ENCODE data around the gene CHST12.
"Not testable (repeated sequence)": the region's sequence is repeated elsewhere in the genome, so short reads cannot be mapped to it uniquely, and the experiment has no call there.

CHST12 gene

DNA sequence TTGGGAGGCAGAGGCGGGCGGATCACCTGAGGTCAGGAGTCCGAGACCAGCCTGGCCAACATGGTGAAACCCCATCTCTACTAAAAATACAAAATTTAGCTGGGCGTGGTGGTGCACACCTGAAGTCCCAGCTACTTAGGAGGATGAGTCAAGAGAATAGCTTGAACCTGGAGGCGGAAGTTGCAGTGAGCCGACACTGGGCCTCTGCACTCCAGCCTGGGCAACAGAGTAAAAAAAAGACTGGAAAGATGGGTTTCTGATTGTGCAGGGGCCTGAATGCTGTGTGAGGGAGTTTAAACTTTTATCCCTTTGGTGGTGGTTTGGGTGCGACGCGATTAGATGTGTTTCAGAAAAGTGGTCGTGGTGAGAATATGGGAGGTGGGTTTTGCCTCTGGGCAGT lies 1.8 kb downstream of the CHST12 start:
- no peak for FAIRE-seq

DNA sequence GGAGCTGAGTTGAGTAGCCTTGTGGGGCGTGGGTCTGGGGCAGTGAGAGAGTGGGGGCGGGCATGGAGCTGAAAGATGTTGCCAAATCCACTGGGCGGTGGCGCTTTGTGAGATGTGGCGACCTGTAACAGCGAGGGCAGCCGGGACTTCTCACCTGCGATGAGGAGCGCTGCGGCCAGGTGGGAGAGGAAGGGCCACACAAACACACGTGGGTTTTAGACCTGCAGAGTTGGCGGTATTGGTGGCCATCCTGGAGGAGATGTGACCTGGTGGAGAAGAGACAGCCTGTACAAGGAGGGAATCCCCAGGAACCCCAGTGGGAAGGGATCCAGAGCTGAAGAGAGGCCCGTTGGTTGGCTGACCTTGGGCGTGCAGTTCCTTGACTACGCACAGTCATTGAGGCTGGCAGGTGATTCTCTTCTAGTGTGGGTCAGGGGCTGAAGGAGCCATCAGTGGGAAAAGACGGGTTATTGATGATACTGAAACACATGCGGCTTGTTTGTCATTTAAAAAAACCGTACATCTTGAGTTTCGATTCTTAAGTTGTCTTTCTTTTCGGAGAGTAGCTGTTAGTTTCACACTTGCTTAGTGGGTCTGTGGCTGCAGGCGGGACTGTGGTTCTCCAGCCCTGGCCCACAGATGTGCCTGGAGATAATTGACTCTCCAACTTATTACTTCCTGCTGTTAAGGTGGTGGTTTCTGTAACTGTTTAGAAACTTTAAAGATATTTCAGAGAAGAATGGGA lies 2.4 kb downstream of the CHST12 start:
- no peak for FAIRE-seq

DNA sequence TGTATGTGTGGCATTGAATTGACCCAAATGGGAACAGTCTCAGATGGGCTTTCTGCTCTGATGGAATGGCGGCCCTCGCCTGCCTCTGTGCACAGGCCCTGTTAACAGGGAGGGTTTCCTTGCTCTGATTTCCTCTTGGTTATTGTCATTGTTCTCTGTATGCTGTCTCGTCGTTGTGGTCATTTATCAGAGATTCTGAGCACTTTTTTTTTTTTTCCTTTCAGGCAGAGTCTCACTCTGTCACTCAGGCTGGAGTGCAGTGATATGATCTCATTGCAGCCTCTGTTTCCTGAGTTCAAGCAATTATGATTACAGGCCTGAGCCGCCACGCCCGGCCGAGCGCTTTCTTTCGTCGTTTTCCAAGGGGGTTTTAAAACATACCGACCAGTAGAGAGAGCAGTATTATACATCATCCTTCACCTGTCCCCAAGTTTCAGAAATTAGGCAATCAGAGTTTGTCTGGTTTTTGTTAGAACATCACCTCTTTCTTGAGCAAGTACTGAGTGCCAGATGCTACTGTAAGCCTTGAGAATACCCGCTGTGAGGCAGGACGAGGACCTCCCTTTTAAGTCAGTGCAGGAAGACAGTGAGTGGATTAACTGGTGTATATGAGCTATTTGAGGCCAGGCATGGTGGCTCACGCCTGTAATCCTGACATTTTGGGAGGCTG lies 6.5 kb downstream of the CHST12 start:
- FAIRE-seq = no peak

DNA sequence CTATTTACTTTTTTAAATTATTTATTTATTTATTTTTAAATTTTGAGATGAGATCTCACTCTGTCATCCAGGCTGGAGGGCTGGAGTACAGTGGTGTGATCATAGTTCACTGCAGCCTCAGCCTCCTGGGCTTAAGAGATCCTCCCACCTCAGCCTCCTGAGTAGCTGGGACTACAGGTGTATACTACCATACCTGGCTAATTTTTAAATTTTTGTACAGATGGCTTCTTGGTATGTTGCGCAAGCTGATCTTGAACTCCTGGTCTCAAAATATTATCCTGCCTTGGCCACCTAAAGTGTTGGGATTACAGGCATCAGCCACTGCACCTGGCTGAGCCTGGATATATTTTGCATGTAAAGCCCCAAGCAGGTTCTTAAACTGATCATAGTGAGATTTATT lies 7.6 kb downstream of the CHST12 start:
- FAIRE-seq = no peak

DNA sequence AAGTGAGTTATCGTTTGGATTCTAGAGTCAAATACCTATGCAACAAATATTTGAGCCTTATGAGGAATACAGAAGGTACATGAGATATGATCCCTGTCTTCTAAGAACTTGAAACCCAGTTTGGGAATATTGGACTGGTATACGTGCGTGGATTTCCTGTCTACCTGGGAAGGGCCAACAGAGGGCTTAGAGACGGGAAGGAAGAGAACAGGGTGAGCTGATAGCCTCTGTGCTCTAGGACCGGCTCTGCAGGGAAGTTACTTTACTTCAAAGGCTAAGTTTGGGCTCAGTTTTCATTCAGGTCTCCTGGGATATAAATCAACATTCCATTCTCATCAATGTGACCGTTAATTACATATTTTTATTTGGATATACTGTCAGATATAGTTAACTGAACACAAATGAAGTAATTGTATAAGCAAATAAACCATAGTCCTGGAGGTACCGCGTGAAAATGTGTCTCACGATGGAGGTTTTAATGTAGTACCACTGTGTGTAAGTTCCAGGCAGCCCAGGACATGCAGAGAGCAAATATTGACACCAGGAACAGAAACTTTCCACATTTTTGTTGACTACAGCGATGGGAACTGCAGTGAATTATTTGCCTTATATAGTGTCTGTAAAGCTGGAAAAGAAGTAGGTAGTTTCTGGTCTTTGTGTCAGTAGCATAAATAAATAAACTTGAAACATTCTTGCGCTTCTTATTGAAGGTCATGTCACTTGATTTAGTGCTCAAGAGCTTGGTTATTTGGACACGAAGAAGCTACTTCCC lies 8.6 kb downstream of the CHST12 start:
- FAIRE-seq = no peak

DNA sequence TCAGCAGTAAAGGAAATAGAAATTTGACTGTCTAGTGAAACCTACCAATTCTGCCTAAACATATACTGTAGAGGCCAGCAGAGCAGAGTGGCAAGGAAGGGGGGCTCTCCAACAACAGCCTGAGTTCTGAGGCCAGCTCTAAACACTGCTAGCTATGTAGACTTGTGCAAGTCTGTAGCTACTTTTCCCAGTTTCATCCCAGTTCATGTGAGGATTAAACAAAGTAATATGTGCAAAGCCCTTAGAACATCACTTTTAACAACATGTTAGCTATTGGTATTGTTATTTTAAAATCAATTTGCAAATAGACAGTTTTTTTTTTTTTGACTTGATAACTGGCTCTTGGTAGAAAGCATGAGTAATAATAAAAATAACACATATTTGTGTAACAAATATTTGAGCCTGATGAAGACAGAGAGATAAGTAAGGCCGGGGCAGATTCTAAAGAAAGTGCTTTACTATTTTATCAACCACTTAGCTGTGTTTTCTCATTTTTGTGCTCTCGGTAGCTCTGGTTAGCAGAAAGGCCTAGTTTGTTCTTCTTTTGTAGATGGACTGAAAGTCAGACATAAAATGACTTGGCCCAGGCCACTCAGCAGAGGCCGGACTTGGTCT lies 9.3 kb downstream of the CHST12 start:
- FAIRE-seq = no peak

DNA sequence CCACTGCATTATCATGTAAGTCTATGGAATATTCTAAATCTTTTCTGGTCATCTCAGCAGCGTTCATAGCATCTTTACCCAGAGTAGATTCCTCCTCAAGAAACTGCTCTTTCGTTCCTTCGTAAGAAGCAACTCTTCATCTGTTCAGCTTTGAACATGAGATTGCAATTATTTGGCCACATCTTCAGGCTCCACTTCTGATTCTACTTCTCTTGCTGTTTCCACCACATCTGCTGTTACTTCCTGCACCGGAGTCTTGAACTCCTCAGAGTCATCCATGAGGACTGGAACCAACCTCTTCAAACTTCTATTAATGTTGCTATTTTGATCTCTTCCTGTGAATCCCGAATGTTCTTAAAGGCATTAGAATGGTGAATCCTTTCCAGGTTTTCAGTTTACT lies 12.7 kb downstream of the CHST12 start:
- FAIRE-seq = no peak

DNA sequence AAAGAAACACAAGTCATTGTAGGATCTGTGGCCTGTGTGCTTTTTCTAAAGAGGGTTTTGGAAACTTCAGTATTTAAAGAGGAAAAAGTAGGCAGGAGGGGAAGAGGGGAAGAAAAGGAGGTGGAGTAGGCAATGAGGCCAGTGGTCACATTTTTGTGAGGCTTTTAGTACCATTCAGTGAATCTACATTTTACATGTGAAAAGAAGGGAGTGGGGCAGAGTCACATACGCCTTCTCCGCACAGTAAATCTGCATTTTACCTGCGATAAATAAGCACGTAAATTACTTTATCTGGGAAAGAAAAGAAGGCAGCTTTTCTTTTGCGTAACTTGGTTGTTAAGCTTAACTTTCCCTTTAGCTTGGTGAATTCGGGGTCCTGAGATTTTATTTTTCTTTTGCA lies 13.2 kb downstream of the CHST12 start:
- FAIRE-seq = no peak

DNA sequence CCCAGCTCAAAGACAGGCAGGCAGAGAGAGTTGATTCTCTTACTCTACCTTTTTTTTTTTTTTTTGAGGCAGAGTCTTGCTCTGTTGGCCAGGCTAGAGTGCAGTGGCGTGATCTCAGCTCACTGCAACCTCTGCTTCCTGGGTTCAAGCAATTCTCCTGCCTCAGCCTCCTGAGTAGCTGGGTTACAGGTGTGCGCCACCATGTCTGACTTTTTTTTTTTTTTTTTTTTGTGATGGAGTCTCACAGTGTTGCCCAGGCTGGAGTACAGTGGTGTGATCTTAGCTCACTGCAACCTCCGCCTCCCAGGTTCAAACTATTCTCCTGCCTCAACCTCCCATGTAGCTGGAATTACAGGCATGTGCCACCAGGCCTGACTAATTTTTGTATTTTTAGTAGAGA lies 13.8 kb downstream of the CHST12 start:
- FAIRE-seq = not testable (repeated sequence)

DNA sequence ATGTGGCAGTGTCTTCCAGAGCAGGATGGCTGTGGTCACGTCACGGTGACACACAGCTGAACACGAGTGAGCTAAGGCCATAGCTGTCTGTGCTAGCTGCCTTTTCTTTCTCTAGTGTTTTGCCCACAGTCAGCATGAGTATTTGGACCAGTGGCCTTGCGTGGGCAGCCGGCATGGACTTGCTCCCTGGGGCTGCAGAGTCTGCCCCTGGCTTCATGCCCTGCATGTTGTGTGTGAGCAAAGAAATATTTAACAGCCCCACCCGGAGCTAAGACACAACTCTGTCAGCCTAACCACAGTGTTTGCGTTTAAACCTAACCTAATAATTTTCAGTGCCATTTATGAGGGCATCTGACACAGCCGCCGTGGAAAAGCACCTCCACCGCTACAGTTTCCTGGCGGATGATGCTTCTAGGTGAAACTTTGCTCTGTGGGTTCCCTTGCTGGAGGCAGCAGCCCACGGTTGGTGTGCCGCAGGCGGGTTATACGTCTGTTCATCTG lies 14.6 kb downstream of the CHST12 start:
- no peak for FAIRE-seq

DNA sequence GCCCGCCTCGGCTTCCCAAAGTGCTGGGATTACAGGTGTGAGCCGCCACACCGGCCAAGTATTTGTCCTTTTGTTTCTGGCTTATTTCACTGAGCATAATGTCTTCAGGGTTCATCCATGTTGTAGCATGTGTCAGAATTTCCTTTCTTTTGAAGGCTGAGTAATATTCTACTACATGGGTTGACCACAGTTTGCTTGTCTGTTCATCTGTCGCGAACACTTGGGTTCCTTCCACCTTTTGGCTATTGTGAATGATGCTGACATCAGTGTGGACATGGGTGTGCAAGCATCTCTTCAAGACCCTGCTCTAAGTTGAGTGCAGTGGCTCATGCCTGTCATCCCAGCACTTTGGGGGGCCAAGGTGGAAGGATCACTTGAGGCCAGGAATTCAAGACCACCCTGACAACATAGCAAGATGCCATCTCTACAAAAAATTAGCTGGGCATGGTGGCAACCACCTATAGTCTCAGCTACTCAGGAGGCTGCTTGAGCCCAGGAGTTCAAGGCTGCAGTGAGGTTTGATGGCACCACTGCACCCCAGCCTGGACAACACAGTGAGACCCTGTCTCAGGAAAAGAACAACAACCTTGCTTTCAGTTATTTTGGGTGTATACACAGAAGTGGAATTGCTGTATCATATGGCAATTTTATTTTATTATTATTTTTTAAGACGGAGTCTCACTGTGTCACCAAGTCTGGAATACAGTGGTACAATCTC lies 17.0 kb downstream of the CHST12 start:
- FAIRE-seq = no peak

DNA sequence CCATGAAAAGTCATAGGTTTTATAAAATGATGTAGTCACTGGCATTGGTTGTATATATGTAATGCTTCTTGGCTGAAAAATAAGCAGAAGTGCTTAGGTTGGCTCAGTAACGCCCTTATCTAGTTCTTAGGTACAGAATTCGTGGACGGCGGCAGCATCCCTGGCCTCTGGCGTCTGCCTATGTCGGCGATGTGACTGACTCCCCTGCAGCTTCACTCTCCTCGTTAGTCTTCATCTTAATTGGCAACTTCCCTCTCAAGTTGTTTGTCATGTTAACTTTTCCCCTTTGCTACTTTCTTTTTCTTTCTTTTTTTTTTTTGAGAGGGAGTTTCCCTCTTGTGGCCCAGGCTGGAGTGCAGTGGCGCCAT lies 18.5 kb downstream of the CHST12 start:
- no peak for FAIRE-seq

DNA sequence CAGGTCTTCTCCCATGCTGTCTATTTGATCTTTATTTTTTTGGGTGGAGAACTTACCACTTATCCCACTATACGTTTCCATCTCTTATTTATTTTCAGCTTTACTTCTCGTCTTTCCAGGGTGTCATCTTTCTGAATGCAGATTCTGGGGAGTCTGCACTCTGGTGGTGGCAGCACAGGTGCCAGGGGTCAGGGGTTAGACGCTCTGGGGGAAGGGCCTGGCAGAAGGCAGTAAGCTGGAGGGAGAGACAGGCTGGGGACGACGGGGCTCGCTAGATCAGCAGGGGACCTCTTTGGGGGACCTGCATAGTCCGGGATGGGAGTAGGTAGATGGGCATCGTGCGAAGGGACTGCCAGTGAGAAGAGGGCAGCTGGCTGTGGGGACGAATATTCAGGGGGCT lies 22.3 kb downstream of the CHST12 start:
- no peak for FAIRE-seq

DNA sequence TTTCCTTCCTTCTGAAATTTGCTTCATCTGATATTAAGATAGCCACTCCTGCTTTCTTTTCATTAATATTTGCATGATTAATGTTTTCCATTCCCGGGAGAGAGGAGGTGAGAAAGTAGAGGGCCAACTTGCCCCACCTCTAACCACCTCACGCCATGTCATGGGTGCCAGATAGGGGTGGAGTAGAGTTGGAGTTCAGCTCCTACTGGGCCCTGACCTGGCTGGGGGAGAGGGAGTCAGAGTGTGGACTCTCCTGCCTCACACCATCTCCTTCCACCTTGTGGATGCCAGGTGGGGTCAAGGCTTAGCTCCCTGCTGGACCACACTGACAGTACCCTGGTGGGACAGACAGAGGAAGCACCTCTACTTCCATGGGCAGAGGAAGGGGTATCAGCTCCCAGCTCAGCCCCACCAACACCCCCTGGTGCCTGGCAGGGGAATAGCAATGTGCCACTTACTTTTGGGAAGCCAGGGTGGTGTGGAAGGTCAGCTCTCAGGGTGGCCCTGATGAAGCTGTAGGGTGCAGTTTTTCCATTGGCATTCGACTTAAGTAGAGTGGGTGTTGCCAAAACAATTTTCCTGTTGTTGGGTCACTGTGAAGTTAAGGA lies 28.0 kb downstream of the CHST12 start:
- no peak for FAIRE-seq

DNA sequence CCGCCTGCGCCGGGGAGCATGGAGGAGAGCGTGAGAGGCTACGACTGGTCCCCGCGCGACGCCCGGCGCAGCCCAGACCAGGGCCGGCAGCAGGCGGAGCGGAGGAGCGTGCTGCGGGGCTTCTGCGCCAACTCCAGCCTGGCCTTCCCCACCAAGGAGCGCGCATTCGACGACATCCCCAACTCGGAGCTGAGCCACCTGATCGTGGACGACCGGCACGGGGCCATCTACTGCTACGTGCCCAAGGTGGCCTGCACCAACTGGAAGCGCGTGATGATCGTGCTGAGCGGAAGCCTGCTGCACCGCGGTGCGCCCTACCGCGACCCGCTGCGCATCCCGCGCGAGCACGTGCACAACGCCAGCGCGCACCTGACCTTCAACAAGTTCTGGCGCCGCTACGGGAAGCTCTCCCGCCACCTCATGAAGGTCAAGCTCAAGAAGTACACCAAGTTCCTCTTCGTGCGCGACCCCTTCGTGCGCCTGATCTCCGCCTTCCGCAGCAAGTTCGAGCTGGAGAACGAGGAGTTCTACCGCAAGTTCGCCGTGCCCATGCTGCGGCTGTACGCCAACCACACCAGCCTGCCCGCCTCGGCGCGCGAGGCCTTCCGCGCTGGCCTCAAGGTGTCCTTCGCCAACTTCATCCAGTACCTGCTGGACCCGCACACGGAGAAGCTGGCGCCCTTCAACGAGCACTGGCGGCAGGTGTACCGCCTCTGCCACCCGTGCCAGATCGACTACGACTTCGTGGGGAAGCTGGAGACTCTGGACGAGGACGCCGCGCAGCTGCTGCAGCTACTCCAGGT lies 29.7 kb downstream of the CHST12 start:
- no peak for FAIRE-seq

DNA sequence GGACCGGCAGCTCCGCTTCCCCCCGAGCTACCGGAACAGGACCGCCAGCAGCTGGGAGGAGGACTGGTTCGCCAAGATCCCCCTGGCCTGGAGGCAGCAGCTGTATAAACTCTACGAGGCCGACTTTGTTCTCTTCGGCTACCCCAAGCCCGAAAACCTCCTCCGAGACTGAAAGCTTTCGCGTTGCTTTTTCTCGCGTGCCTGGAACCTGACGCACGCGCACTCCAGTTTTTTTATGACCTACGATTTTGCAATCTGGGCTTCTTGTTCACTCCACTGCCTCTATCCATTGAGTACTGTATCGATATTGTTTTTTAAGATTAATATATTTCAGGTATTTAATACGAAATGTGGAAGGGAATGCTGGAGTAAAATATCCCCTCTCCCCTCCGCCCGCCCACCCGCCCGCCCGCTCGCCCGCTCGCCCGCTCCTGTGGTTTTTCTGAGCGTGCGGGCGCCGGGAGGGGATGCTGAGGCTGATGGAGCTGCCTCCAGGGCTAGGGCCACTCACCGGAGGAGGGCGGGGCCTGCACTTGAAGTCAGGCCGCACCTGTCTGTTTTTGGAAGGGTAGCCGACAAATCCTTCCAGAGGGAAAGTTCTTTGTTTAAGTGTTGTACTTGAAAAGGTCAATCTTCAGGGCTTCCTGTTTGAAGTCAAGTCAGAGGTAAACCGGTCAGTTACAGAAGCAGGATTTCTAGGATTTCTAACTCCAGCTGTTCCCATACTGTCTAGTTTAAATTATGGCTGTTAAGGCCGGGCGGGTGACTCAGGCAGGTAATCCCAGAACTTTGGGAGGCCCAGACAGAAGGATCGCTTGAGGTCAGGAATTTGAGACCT lies 30.5 kb downstream of the CHST12 start:
- FAIRE-seq = no peak

DNA sequence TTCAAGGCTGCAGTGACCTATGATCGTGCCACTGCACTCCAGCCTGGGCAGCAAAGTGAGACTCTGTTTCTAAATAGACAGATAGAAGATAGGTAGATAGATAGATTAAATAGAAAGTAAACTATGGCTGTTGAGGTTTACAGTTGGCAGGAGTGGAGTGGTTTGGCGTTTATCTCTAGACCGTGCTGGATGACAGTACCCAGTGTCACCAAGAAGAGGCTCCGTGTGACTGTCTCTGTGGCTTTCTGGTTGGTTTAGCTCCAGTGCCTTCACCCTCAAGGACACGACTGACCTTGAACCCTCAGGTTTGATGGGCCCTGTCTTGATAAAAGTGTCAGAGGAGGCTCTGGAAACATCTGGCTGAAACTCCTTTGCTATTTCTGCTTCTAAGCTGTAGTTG lies 31.7 kb downstream of the CHST12 start:
- no peak for FAIRE-seq

DNA sequence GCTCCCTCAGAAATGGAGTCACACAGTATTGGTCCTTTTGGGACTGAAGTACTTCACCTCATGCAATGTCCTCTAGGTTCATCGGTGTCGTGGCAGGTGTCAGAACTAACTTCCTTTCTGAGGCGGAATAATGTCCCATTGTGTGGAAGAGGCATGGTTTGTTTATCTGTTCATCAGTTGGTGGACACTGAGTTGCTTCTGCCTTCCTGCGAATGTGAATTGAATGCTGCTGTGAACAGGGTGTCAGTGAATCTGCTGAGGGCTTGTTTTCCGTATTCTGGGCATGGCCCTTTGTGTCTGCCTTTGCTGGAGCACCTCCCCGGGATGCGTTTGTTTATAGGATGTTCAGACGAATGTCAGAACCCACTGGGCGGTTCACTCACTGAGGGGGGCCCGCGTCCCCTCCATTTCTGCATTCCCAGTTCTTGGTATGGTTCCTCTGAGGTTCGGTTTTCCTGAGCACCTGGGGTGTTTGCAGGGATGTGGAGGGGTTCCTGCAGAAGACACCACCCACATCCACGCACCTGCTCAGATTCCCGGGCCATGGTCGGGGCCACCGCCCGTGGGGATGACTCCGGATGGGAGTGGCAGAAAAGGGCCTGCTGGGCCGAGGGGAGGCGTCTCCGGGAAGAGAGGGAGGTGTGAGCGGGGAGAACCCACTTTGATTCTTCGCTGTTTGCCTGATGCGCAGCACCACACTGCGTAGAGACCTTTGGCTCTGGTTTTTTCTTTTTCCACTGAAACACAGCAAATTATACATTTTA lies 33.1 kb downstream of the CHST12 start:
- FAIRE-seq = no peak

DNA sequence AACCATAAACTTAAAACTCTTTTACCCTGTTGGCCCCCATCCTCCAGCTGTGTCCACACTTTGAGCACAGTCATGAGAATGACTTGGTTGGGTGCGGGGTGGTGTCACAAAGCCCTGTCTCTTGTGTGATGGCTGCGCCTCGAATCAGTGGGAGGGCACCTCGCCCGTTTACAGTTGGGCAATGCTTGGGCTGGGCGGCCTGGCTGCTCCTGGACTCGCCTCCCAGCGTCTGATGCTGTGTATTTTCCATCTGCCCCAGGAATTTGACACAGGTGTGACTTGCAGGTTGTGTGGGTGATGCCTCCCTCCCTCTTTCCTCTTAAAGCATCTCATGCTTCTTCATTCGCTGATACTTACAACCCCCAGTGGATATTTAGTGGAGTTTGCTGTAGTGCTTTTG lies 33.7 kb downstream of the CHST12 start:
- no peak for FAIRE-seq
